AG09309 (cell line): ENCODE results near the gene CNN2.

Experiments used
- DNase-seq: peaks from one replicate; pipeline ENCODE4 v3.0.0-alpha.2; 2010; ENCODE audit warnings: low read depth
- H3K4me3 ChIP-seq: 2 replicates; pipeline ENCODE4 v1.5.1; 2011; ENCODE audit warnings: mild to moderate bottlenecking, low read depth, low read length, moderate library complexity; ENCODE audit not compliant: control insufficient read depth
- TF ChIP-seq, protein P1 (sequence below): IDR thresholded peaks from 2 replicates; pipeline ENCODE4 v1.5.1; 2011; ENCODE audit warnings: mild to moderate bottlenecking, low read depth, low read length, inconsistent platforms; ENCODE audit not compliant: insufficient read depth, control insufficient read depth; ENCODE audit errors: missing control alignments

Gene CNN2

GRCh38 chr19:1085676-1086442 is 59.5 kb downstream of the CNN2 start:
- no peak for DNase-seq
- H3K4me3 ChIP-seq = no peak overlapping the region
- TF ChIP-seq, protein P1, sequence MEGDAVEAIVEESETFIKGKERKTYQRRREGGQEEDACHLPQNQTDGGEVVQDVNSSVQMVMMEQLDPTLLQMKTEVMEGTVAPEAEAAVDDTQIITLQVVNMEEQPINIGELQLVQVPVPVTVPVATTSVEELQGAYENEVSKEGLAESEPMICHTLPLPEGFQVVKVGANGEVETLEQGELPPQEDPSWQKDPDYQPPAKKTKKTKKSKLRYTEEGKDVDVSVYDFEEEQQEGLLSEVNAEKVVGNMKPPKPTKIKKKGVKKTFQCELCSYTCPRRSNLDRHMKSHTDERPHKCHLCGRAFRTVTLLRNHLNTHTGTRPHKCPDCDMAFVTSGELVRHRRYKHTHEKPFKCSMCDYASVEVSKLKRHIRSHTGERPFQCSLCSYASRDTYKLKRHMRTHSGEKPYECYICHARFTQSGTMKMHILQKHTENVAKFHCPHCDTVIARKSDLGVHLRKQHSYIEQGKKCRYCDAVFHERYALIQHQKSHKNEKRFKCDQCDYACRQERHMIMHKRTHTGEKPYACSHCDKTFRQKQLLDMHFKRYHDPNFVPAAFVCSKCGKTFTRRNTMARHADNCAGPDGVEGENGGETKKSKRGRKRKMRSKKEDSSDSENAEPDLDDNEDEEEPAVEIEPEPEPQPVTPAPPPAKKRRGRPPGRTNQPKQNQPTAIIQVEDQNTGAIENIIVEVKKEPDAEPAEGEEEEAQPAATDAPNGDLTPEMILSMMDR = no peak

DNA sequence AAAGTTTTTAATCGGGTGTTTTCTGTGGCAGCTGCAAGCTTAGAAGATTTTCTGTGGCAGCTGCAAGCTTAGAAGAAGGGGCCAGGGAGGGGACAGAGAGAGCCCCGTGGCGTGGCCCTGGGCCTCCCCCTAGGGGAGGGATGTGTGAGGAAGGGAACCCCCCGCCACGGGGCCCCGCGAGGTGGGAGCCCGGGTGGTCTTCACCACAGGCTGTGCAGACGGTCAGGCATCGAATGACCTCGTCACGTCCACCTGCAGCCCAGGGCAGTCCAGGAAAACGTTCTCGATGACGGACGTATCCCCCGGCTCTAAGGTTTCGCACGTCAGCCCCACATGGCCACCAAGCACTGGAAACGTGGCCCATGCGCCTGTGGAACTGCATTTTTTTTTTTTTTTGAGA is 60.2 kb downstream of the CNN2 start:
- TF ChIP-seq, protein P1 = no peak
- no peak overlapping the region for H3K4me3 ChIP-seq
- DNase-seq = no peak

- no peak overlapping the region for H3K4me3 ChIP-seq
- no peak for DNase-seq
- TF ChIP-seq, protein P1 = no peak
Observed at GRCh38 chr19:1087813-1088415, 61.5 kb downstream of the CNN2 start.

DNA sequence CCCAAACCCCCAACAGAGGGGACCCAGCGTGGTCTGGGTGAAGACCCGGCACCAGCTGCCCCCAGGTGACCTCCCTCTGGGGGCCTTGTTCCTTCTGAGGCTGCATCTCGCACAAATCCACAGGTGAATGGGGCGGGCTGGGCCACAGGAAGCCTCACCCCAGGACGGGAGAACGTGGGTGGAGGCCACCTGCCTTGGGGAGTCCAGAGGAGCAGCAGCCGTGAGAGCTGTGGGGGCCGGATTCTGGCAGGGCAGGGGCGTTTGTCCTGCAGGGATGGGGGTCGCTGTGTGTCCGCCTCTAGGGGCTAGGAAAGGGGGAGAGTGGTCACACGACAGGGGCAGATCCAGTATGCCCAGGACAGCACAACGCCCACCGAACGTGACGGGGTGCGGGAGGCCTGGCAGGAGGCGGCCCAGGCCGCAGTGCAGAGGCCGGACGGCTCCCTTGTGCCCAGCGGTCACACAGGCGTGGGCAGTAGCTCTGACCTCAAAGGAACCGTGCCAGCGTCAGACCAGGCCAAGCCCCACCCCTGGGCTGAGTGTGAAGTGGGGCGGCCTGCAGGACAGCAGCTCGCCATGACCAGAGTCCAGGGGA is 62.1 kb downstream of the CNN2 start:
- TF ChIP-seq, protein P1 = no peak
- H3K4me3 ChIP-seq = no peak overlapping the region
- no peak for DNase-seq
